Endothelial cell of umbilical vein (primary cell): ENCODE measurements around the gene ENTPD3.

ENCODE experiments used
- CTCF ChIP-seq, 2 donors: IDR thresholded peaks; 1 replicate in 1 of 2; 2 replicates in 1 of 2; pipeline ENCODE4 v1.5.1; 2011; ENCODE audit warnings: low read length in 2 of 2, mild to moderate bottlenecking in 2 of 2, moderate library complexity in 2 of 2, control low read depth in 1 of 2, inconsistent platforms in 1 of 2, low read depth in 1 of 2; ENCODE audit not compliant: insufficient read depth in 1 of 2; ENCODE audit errors: extremely low read depth in 1 of 2
- EZH2 ChIP-seq: IDR thresholded peaks from 2 replicates; pipeline ENCODE4 v1.6.1; 2012; ENCODE audit warnings: borderline replicate concordance, low read depth, mild to moderate bottlenecking, moderate library complexity, low read length, inconsistent platforms; ENCODE audit not compliant: severe bottlenecking
- FOS ChIP-seq: IDR thresholded peaks from 2 replicates; pipeline ENCODE4 v1.6.1; 2011; ENCODE audit warnings: mild to moderate bottlenecking, low read length, moderate library complexity, borderline replicate concordance; ENCODE audit not compliant: insufficient read depth
- MYC ChIP-seq: IDR thresholded peaks from one replicate; pipeline ENCODE4 v1.6.1; 2011; ENCODE audit warnings: mild to moderate bottlenecking, low read depth, low read length
- POLR2A ChIP-seq: IDR thresholded peaks from 2 replicates; pipeline ENCODE4 v1.6.1; 2012; ENCODE audit warnings: low read depth, mild to moderate bottlenecking, control low read depth, low read length
- POLR2AphosphoS5 ChIP-seq: IDR thresholded peaks from 2 replicates; pipeline ENCODE4 v1.6.1; 2012; ENCODE audit warnings: low read depth, mild to moderate bottlenecking, control low read depth, low read length, moderate library complexity; ENCODE audit not compliant: insufficient read depth

- TF ChIP-seq CTCF (IDR thresholded peaks at IDR 0.05; ENCODE audit: extremely low read depth in 1 of 2, insufficient read depth in 1 of 2, low read depth in 1 of 2, low read length in 2 of 2) (no peak), EZH2 (no peak), POLR2AphosphoS5 (no peak), POLR2A (no peak), FOS (no peak), MYC (no peak)
Measured at GRCh38 chr3:40407007-40407406, 20.0 kb downstream of the ENTPD3 start.
